OCI-LY3 (cell line): ENCODE data around the gene NPSR1.

Source experiments
- EZH2phosphoT487 ChIP-seq: fragments of 200-600 bp; shearing (Covaris generic); IDR thresholded peaks from 2 replicates; pipeline ENCODE4 v1.6.1; 2018; ENCODE audit warnings: antibody characterized with exemption, mixed run types, low read depth
- TF ChIP-seq, protein P1 (sequence below): fragments of 200-600, 300-600 bp; sonication (generic); IDR thresholded peaks from 2 replicates; pipeline ENCODE4 v1.5.1; 2014; ENCODE audit warnings: antibody characterized with exemption, low read length, low read depth

DNA sequence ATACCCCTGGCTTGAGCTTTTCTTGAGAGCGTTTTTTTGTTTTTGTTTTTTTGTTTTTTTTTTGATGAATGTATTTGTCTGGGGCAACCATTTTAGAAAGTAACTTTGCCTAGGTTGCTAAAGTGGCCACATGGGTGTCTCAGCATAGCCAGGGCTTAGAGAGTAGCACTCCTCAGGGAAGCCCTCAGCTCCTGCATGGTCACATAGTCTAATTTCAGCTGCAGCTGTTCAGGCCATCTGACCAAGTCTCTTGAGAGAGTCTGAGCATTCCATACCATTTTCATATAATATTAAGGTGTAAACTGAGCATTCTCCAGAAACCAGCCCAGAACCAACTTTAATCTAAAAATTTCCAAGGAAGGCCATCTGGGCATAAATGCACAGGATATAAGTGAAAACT, 186.4 kb downstream of the NPSR1 start:
- TF ChIP-seq, protein P1, sequence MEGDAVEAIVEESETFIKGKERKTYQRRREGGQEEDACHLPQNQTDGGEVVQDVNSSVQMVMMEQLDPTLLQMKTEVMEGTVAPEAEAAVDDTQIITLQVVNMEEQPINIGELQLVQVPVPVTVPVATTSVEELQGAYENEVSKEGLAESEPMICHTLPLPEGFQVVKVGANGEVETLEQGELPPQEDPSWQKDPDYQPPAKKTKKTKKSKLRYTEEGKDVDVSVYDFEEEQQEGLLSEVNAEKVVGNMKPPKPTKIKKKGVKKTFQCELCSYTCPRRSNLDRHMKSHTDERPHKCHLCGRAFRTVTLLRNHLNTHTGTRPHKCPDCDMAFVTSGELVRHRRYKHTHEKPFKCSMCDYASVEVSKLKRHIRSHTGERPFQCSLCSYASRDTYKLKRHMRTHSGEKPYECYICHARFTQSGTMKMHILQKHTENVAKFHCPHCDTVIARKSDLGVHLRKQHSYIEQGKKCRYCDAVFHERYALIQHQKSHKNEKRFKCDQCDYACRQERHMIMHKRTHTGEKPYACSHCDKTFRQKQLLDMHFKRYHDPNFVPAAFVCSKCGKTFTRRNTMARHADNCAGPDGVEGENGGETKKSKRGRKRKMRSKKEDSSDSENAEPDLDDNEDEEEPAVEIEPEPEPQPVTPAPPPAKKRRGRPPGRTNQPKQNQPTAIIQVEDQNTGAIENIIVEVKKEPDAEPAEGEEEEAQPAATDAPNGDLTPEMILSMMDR: no peak
- TF ChIP-seq EZH2phosphoT487: no peak
